ENCODE results near the gene POLR1E.
A peak's percentile ranks its signal among the peaks of the same experiment; 100 is the strongest.

DNA sequence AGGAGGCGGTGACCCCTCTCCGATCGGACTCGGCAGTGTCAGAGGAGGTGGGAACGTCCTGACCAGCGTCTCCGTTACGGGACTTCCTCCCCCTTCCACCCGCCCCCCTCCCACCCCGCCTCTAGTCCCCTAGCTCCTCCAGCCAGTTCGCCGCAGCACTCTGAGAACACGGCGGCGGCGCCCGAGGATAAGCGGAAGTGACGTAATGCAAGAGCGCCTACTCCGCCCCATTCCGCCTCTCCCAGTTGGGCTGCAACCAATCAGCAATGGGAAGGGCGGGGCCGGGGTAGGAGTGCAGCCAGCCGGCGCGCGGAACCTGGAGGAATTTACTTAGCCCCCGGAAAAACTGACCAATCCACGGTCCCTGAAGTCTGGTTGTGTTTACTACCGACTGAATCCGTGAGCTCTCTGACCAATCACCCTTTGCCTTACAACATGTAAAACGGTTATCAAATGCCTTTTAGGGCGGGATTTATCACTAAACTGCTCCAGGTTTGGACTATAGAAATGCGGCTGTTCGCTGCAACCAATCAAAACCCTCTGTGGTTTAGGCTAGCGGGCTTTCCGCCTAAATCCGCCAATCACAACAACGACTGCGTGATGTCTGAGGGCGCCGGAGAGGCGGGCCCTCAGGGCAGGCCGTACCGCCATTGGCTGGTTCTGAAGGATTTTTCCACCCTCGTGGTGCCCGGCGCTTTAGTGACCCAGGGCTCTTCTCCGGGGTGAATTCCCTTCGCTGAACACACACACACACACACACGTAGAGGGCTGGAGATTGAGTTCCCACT lies 20.3 kb upstream of the POLR1E start, which contains the start of gene ZBTB5:
- TF ChIP-seq POLR2A (IDR thresholded peaks at IDR 0.05; ENCODE audit: low read depth, low read length) (no peak), EZH2 (IDR thresholded peaks at IDR 0.05; ENCODE audit: borderline replicate concordance, low read depth, low read length, severe bottlenecking) (peak; percentile 56), CTCF (IDR thresholded peaks at IDR 0.05; ENCODE audit: extremely low read depth in 1 of 2, insufficient read depth in 1 of 2, low read depth in 1 of 2, low read length in 2 of 2) (no peak), POLR2AphosphoS5 (IDR thresholded peaks at IDR 0.05; ENCODE audit: insufficient read depth, low read depth, low read length) (peak; percentile 54), GATA2 (IDR thresholded peaks at IDR 0.05; ENCODE audit: insufficient read depth, insufficient read length, low read depth, low read length) (no peak), MAX (IDR thresholded peaks at IDR 0.05; ENCODE audit: insufficient read depth, insufficient read length) (no peak)
